Mesendoderm (in vitro differentiated cells): ENCODE results near the gene CBX8.
A peak's percentile ranks its signal among the peaks of the same experiment; 100 is the strongest.

Experiments used
- DNase-seq: peaks from one replicate; pipeline ENCODE4 v3.0.0; 2013
- H2AK5ac ChIP-seq: 2 replicates; pipeline ENCODE4 v1.6.1; 2013; ENCODE audit warnings: low read length, inconsistent platforms
- H2BK120ac ChIP-seq: 2 replicates; pipeline ENCODE4 v1.6.1; 2013; ENCODE audit warnings: low read depth, mild to moderate bottlenecking, low read length, moderate library complexity, mixed read lengths
- H2BK15ac ChIP-seq: replicated peaks from 2 replicates; pipeline ENCODE4 v1.6.1; 2013; ENCODE audit warnings: low read depth, mild to moderate bottlenecking, moderate library complexity
- H2BK5ac ChIP-seq: 2 replicates; pipeline ENCODE4 v1.6.1; 2013; ENCODE audit warnings: low read length, inconsistent platforms
- H3K18ac ChIP-seq: 2 replicates; pipeline ENCODE4 v1.6.1; 2013; ENCODE audit warnings: mild to moderate bottlenecking, low read length, mixed read lengths
- H3K23ac ChIP-seq: one replicate; pipeline ENCODE4 v1.6.1; 2013; ENCODE audit warnings: low read length
- H3K27ac ChIP-seq: 2 replicates; pipeline ENCODE4 v1.5.1; 2013; ENCODE audit warnings: low read depth, mild to moderate bottlenecking, inconsistent platforms, low read length, moderate library complexity
- H3K27me3 ChIP-seq: 2 replicates; pipeline ENCODE4 v1.6.1; 2013; ENCODE audit warnings: low read length, control low read depth, mild to moderate bottlenecking, inconsistent platforms; ENCODE audit not compliant: insufficient read depth, poor library complexity
- H3K36me3 ChIP-seq: 2 replicates; pipeline ENCODE4 v1.6.1; 2013; ENCODE audit warnings: low read length, inconsistent platforms; ENCODE audit not compliant: control insufficient read depth, insufficient read depth
- H3K4ac ChIP-seq: one replicate; pipeline ENCODE4 v1.6.1; 2013; ENCODE audit warnings: low read depth, mild to moderate bottlenecking, low read length, moderate library complexity
- H3K4me1 ChIP-seq: 2 replicates; pipeline ENCODE4 v1.6.1; 2013; ENCODE audit warnings: low read depth, low read length, inconsistent platforms; ENCODE audit not compliant: control insufficient read depth
- H3K4me2 ChIP-seq: 2 replicates; pipeline ENCODE4 v1.6.1; 2013; ENCODE audit warnings: low read length
- H3K4me3 ChIP-seq: 2 replicates; pipeline ENCODE4 v1.5.1; 2013; ENCODE audit warnings: mild to moderate bottlenecking, low read length
- H3K56ac ChIP-seq: one replicate; pipeline ENCODE4 v1.6.1; 2013; ENCODE audit warnings: low read length
- H3K79me1 ChIP-seq: 2 replicates; pipeline ENCODE4 v1.6.1; 2013; ENCODE audit warnings: low read length, inconsistent platforms
- H3K79me2 ChIP-seq: 2 replicates; pipeline ENCODE4 v1.6.1; 2013; ENCODE audit warnings: mild to moderate bottlenecking, low read length; ENCODE audit not compliant: control insufficient read depth, insufficient read depth
- H3K9ac ChIP-seq: 2 replicates; pipeline ENCODE4 v1.6.1; 2013; ENCODE audit warnings: low read length, inconsistent platforms
- H4K5ac ChIP-seq: one replicate; pipeline ENCODE4 v1.6.1; 2013; ENCODE audit warnings: low read length
- H4K8ac ChIP-seq: one replicate; pipeline ENCODE4 v1.6.1; 2013; ENCODE audit warnings: low read depth, mild to moderate bottlenecking, control low read depth, low read length, moderate library complexity
- WGBS: extraction: QIAGEN DNeasy Blood & Tissue Kit; methylation state at CpG from one replicate; pipeline ENCODE4 v1.1.7; 2013; ENCODE audit warnings: low lambda C conversion rate, missing lambda C conversion rate; ENCODE audit not compliant: insufficient coverage; ENCODE audit errors: extremely low coverage; 5-methylcytosine and 5-hydroxymethylcytosine counted together

Gene CBX8

DNA sequence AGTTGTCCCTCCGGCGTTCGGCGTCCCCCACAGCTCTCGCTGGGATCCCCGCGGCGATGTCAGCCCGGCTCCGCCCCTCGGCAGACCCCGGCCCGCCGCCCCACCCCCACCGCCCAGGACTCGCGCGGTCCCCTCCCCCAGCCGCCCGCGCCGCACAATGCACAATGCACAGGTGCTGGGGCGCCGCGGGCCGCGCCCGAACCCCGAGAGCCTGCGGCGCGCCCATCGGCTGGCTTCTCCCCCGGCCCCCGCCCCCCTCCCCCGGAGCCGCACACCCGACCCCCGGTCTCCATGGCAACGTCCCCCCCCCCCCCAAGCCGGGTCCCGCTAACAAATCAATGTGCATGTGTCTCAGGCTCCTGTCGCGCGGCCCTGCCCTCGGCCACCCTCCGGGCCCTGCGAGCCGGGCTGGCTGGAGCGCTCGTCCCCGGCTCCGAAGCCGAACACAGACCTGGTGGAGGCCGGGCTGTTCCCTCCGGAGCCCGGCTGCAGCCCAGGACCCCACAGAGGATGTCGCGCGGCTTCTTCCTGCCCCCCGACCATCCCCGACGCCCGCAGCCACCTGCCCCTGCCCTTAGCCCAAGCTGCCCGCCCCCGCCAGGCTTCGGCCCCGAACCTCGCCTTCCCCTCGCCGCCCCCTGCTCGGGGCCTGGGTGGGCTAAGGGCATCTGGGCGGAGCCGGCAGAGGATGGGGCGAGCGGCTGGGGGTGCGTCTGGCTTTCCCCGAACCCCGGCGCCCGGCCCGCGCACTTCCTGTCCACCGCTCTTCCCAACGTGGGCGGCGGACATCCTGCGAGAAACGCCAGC, 818 bp upstream of the CBX8 start:
- H3K4ac ChIP-seq: no peak overlapping the region
- no peak overlapping the region for H3K4me3 ChIP-seq
- no peak overlapping the region for H2BK120ac ChIP-seq
- H3K18ac ChIP-seq: peak overlapping the region; percentile 43
- H3K27ac ChIP-seq: no peak overlapping the region
- H2BK5ac ChIP-seq: no peak overlapping the region
- H3K4me1 ChIP-seq: peaks cover 9% of the 10 kb centered on the region
- H3K36me3 ChIP-seq: no peaks in the 10 kb centered on the region
- peak; percentile 42 for DNase-seq
- peak overlapping the region; percentile 32 for H3K9ac ChIP-seq
- H4K8ac ChIP-seq: no peak overlapping the region
- H3K79me1 ChIP-seq: no peaks in the 10 kb centered on the region
- H3K23ac ChIP-seq: no peak overlapping the region
- no peak overlapping the region for H4K5ac ChIP-seq
- H2AK5ac ChIP-seq: no peak overlapping the region
- H3K27me3 ChIP-seq: peaks cover 80% of the 10 kb centered on the region
- H3K4me2 ChIP-seq: peak overlapping the region; percentile 36
- WGBS: no CpG with 5 or more reads among the region's 89 CpGs
- peak overlapping the region; percentile 70 for H3K56ac ChIP-seq
- no peak overlapping the region for H2BK15ac ChIP-seq
- H3K79me2 ChIP-seq: no peaks in the 10 kb centered on the region

DNA sequence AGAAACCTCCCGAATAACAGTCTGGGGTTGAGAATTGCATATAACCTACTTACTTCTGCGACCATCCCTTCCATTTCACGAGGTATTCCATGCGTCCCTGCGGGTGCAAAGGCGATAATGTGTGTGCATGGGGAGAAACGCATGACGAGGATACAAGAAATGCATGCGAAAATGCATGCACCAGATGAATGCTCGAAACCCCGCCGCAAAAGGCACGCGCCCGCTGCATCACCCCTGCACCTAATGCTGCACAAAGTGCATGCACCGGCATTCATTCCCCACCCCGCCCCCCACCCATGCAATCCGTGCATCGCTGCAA, 474 bp downstream of the CBX8 start:
- Histone ChIP-seq H2BK120ac (no peak overlapping the region), H3K27ac (no peak overlapping the region), H3K18ac (peak overlapping the region; percentile 75), H3K27me3 (peaks cover 78% of the 10 kb centered on the region), H4K5ac (no peak overlapping the region), H2BK5ac (no peak overlapping the region), H3K4me2 (peak overlapping the region; percentile 64), H3K79me1 (no peaks in the 10 kb centered on the region), H4K8ac (no peak overlapping the region), H3K4me1 (peaks cover 9% of the 10 kb centered on the region), H3K4ac (no peak overlapping the region), H3K9ac (peak overlapping the region; percentile 78), H3K23ac (no peak overlapping the region), H3K4me3 (peak overlapping the region; percentile 38), H2BK15ac (no peak overlapping the region), H3K36me3 (no peaks in the 10 kb centered on the region), H3K56ac (peak overlapping the region; percentile 95), H2AK5ac (no peak overlapping the region), H3K79me2 (no peaks in the 10 kb centered on the region)
- DNase-seq: no peak
- WGBS: no CpG with 5 or more reads among the region's 19 CpGs

DNA sequence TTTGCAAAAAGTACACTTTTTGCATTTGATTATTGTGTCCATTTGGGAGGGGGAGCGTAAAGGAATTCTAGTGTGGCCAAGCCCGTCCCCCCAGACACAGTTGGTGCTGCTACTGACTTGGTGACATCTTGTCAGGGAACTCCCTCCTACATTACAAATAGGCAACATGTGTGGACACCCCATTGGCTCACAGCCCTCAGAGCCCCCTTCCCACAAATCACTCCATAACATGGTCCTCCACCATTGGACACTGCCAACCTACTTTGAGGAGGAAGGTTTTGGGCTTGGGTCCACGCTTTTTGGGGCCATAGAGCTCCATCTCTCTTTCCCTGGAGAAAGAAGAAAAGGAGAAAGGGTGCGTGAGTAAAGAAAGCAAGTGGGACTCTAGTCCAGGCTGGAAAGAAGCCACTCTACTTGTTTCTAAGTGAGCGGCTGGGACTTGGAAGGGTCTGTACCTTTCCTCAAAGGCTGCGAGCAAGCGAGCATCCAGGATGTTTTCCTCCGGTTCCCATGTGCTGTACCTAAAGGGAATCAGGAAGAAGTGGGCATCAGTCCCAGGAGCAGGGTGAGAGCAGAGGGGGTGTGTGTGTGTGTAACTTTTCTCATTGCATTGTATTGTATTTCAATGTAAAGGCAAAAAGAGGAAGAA, 958 bp downstream of the CBX8 start:
- no peak overlapping the region for H4K8ac ChIP-seq

DNA sequence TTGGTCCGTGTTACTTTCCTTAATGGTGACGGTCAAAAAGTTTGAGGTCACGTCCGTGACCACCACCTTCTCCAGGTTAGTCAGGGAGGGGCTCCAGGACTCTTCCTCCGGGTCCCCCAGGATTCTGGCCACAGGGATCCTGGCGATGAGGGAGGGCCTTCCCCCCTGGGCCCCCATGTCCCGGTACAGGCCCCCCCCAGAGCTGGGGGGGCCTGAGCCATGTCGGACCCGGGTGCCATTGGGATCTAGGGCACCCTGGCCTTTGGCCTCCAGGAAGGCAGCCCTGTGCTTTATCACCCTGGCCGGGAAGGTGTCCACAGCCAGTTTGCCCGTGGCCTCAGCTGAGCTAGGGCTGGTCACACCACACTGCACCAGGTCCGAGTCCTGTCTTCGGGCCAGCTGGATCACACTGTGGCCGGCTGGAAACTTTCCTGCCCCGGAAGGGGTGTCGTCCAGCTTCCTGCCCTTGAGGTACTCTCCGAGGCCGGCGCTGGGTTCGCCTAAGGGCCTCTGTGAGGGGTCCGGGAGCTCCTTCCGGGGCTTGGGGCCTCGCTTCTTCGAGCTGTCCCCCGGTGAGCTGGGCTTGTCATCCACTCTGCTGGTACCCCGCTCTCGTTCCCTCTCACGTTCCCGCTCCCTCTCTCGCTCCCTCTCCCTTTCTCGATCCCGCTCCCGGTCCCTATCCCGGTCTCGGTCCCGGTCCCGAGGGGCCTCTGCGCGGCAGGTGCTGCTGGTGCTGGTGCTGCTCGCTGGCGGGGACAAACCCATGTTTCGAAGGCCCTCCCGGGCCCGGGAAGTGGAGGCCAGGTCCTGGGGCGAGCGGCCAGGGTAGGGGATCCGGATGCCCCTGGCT, 2.0 kb downstream of the CBX8 start:
- no peak overlapping the region for H2AK5ac ChIP-seq
- H3K79me2 ChIP-seq: no peaks in the 10 kb centered on the region
- no peak overlapping the region for H2BK5ac ChIP-seq
- H3K56ac ChIP-seq: peak overlapping the region; percentile 44
- H3K4ac ChIP-seq: no peak overlapping the region
- no peaks in the 10 kb centered on the region for H3K79me1 ChIP-seq
- H3K4me2 ChIP-seq: peak overlapping the region; percentile 26
- H2BK120ac ChIP-seq: no peak overlapping the region
- no peak overlapping the region for H3K4me3 ChIP-seq
- no peak overlapping the region for H3K18ac ChIP-seq
- no peak overlapping the region for H4K5ac ChIP-seq
- H3K9ac ChIP-seq: peak overlapping the region; percentile 50
- no CpG with 5 or more reads among the region's 47 CpGs for WGBS
- H3K27ac ChIP-seq: no peak overlapping the region
- no peak overlapping the region for H3K23ac ChIP-seq
- peaks cover 9% of the 10 kb centered on the region for H3K4me1 ChIP-seq
- peak; percentile 21 for DNase-seq
- H3K27me3 ChIP-seq: peaks cover 79% of the 10 kb centered on the region
- no peak overlapping the region for H2BK15ac ChIP-seq
- no peaks in the 10 kb centered on the region for H3K36me3 ChIP-seq
- H4K8ac ChIP-seq: no peak overlapping the region

More for the DNA sequence above, 958 bp downstream of the CBX8 start:
- H3K56ac ChIP-seq: peak overlapping the region; percentile 34
- no peak overlapping the region for H2BK15ac ChIP-seq
- H3K4ac ChIP-seq: no peak overlapping the region
- H3K23ac ChIP-seq: no peak overlapping the region
- H3K9ac ChIP-seq: no peak overlapping the region
- H3K4me2 ChIP-seq: no peak overlapping the region
- H3K27ac ChIP-seq: no peak overlapping the region
- H3K79me1 ChIP-seq: no peaks in the 10 kb centered on the region
- peaks cover 78% of the 10 kb centered on the region for H3K27me3 ChIP-seq
- no peak overlapping the region for H2BK5ac ChIP-seq
- H2BK120ac ChIP-seq: no peak overlapping the region
- H3K4me1 ChIP-seq: peaks cover 9% of the 10 kb centered on the region
- no peaks in the 10 kb centered on the region for H3K36me3 ChIP-seq
- H4K5ac ChIP-seq: no peak overlapping the region
- no peaks in the 10 kb centered on the region for H3K79me2 ChIP-seq
- peak; percentile 9 for DNase-seq
- no CpG with 5 or more reads among the region's 8 CpGs for WGBS
- no peak overlapping the region for H3K18ac ChIP-seq
- no peak overlapping the region for H3K4me3 ChIP-seq
- H2AK5ac ChIP-seq: no peak overlapping the region

DNA sequence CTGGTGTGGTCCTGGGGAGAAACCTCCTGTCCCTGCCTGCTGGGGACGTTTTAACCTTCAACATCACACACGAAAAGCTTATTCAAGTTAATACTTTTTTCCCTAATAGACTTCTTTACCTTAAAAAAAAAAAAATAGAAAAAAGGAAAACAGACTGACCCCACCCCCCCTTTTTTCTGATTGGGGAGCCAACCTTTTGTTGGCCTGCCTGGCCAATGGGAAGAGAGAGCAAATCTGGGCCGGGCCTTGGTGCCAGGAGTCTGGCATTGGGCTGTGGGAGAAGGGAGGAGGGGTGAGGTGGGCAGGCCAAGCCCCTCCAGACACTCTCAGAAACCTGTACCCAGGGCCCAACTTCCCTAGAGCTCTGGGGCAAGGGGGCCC, 3.0 kb downstream of the CBX8 start:
- H3K9ac ChIP-seq: peak overlapping the region; percentile 49
- WGBS: no CpG with 5 or more reads among the region's 3 CpGs

More for the DNA sequence above, 3.0 kb downstream of the CBX8 start:
- Histone ChIP-seq H4K8ac (no peak overlapping the region), H3K4ac (no peak overlapping the region), H2BK120ac (no peak overlapping the region), H3K79me2 (no peaks in the 10 kb centered on the region), H2AK5ac (no peak overlapping the region), H3K4me1 (peaks cover 9% of the 10 kb centered on the region), H3K4me3 (no peak overlapping the region), H3K4me2 (peak overlapping the region; percentile 62), H3K27ac (no peak overlapping the region), H3K18ac (no peak overlapping the region), H2BK15ac (no peak overlapping the region), H3K27me3 (peaks cover 74% of the 10 kb centered on the region), H3K79me1 (no peaks in the 10 kb centered on the region), H3K23ac (no peak overlapping the region), H4K5ac (no peak overlapping the region), H3K36me3 (no peaks in the 10 kb centered on the region), H3K56ac (peak overlapping the region; percentile 42), H2BK5ac (no peak overlapping the region)
- peak; percentile 83 for DNase-seq
